ENCODE results near the gene ZNF530.
A peak's percentile ranks its signal among the peaks of the same experiment; 100 is the strongest.

DNA sequence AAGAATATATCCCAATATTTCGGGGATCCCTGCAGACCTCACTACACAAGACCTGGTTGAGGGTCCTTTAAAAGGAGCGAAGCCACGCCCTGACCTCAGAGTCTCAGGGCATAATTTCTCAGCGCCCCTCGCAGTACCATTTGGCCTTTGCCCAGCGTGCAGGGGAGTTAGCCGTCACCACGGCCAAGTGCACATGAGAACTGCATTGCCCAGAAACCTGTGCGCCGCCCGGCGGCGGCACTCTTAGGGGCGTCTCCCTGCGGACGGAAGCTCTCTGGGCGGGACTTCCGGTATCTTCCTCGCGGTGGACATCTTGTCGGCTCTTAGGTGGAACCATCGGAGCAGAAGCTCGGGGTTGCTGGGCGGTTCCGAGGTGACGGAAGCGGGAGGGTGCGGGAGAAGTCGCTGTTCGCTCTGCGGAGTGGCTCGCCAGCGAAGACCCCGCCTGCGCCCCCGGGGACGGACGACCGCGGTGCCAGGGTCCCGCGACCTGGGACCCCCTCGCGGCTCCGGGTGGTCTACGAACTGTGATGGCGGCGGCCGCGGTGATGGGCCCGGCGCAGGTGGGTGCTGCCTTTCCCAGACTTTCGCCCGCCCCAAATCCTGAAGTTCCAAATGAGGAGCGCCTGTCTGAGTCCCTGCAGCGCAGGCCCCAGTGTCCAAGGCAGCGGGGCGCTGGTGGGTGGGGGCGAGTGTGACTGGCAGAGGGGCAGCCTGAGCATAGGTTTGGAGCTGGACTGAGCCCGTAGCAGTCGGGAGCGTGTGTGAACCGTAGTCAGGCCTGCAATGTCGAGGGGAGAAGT, 14.5 kb downstream of the ZNF530 start, which contains the start of gene ZNF134:
- TF ChIP-seq, protein P1, sequence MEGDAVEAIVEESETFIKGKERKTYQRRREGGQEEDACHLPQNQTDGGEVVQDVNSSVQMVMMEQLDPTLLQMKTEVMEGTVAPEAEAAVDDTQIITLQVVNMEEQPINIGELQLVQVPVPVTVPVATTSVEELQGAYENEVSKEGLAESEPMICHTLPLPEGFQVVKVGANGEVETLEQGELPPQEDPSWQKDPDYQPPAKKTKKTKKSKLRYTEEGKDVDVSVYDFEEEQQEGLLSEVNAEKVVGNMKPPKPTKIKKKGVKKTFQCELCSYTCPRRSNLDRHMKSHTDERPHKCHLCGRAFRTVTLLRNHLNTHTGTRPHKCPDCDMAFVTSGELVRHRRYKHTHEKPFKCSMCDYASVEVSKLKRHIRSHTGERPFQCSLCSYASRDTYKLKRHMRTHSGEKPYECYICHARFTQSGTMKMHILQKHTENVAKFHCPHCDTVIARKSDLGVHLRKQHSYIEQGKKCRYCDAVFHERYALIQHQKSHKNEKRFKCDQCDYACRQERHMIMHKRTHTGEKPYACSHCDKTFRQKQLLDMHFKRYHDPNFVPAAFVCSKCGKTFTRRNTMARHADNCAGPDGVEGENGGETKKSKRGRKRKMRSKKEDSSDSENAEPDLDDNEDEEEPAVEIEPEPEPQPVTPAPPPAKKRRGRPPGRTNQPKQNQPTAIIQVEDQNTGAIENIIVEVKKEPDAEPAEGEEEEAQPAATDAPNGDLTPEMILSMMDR (IDR thresholded peaks at IDR 0.05), result peak in 1 of 3 donors; percentile 32
- TF ChIP-seq POLR2A (IDR thresholded peaks at IDR 0.05) (no peak), EP300 (IDR thresholded peaks at IDR 0.05) (no peak)

Measured in ovary (tissue), 3 donors.